Measurements from ENCODE around the gene APOLD1. TPM values are rescaled to one million over a fixed set of nuclear protein-coding genes. Genes with fewer than 3 reads are reported as not detected.
"Not testable (repeated sequence)": the region's sequence is repeated elsewhere in the genome, so short reads cannot be mapped to it uniquely, and the experiment has no call there.

Gene APOLD1
- total RNA-seq, 1 donor from 2014 or later: 5.2 TPM

DNA sequence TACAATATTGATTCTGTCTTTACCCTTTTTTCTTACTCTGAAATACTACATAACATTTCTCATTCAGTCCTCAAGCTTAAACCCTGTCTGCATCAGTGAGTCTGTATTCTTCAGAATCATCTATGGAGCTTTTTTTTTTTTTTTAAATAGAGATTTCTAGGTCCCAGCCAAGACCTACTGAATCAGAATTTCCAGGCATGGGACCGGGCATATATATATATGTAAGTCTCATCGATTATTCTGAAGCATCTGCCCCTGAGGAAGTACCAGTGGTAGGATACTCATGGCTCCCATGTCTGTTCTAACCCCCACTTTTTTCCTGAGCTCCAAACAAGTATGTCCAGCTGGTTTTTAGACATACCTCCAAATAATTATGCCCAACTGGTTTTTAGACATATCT, 33.8 kb downstream of the APOLD1 start:
- Mint-ChIP-seq H3K27ac (ENCODE audit: unreplicated experiment) (no peak overlapping the region), H3K9me3 (ENCODE audit: unreplicated experiment) (no peaks in the 10 kb centered on the region), H3K27me3 (ENCODE audit: unreplicated experiment) (no peaks in the 10 kb centered on the region), H3K4me1 (ENCODE audit: unreplicated experiment) (peaks cover 4% of the 10 kb centered on the region), H3K4me3 (ENCODE audit: unreplicated experiment) (no peak overlapping the region), H3K36me3 (ENCODE audit: low read depth, unreplicated experiment) (peaks cover 24% of the 10 kb centered on the region)
- TF ChIP-seq, protein P1, sequence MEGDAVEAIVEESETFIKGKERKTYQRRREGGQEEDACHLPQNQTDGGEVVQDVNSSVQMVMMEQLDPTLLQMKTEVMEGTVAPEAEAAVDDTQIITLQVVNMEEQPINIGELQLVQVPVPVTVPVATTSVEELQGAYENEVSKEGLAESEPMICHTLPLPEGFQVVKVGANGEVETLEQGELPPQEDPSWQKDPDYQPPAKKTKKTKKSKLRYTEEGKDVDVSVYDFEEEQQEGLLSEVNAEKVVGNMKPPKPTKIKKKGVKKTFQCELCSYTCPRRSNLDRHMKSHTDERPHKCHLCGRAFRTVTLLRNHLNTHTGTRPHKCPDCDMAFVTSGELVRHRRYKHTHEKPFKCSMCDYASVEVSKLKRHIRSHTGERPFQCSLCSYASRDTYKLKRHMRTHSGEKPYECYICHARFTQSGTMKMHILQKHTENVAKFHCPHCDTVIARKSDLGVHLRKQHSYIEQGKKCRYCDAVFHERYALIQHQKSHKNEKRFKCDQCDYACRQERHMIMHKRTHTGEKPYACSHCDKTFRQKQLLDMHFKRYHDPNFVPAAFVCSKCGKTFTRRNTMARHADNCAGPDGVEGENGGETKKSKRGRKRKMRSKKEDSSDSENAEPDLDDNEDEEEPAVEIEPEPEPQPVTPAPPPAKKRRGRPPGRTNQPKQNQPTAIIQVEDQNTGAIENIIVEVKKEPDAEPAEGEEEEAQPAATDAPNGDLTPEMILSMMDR (IDR thresholded peaks at IDR 0.05; ENCODE audit: unreplicated experiment): no peak
- no peak for DNase-seq (ENCODE audit: low spot score)

- H3K4me3 Mint-ChIP-seq (ENCODE audit: unreplicated experiment): no peak overlapping the region
- peaks cover 24% of the 10 kb centered on the region for H3K36me3 Mint-ChIP-seq (ENCODE audit: low read depth, unreplicated experiment)
- no peaks in the 10 kb centered on the region for H3K27me3 Mint-ChIP-seq (ENCODE audit: unreplicated experiment)
- H3K4me1 Mint-ChIP-seq (ENCODE audit: unreplicated experiment): peaks cover 4% of the 10 kb centered on the region
- H3K27ac Mint-ChIP-seq (ENCODE audit: unreplicated experiment): no peak overlapping the region
- no peaks in the 10 kb centered on the region for H3K9me3 Mint-ChIP-seq (ENCODE audit: unreplicated experiment)
- TF ChIP-seq, protein P1 (IDR thresholded peaks at IDR 0.05; ENCODE audit: unreplicated experiment): no peak
- no peak for DNase-seq (ENCODE audit: low spot score)
Measured at GRCh38 chr12:12819752-12820311, 34.4 kb downstream of the APOLD1 start.

GRCh38 chr12:12820376-12820775, 34.9 kb downstream of the APOLD1 start:
- not testable (repeated sequence) for H3K27ac Mint-ChIP-seq (ENCODE audit: unreplicated experiment); H3K4me1 Mint-ChIP-seq (ENCODE audit: unreplicated experiment); H3K4me3 Mint-ChIP-seq (ENCODE audit: unreplicated experiment); H3K27me3 Mint-ChIP-seq (ENCODE audit: unreplicated experiment); DNase-seq (ENCODE audit: low spot score); H3K9me3 Mint-ChIP-seq (ENCODE audit: unreplicated experiment)
- H3K36me3 Mint-ChIP-seq (ENCODE audit: low read depth, unreplicated experiment): peaks cover 27% of the 10 kb centered on the region

DNA sequence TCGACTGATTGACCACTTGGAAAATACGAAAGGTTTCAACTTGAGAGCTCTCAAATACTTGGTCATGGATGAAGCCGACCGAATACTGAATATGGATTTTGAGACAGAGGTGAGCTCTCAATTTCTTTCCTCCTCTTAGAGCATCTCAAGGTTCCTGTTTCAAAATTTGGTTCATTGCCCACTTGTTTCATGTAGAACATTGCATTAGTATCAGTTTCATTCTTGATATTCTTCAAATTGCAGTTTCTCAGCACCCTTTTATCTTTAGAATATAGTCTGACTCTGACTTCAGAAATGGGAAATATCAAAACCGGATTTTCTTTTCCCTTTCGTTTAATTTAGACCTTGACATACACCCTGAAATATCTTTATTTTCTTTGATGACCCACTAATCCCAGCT, 36.5 kb downstream of the APOLD1 start:
- Mint-ChIP-seq H3K36me3 (ENCODE audit: low read depth, unreplicated experiment) (peaks cover 28% of the 10 kb centered on the region), H3K27me3 (ENCODE audit: unreplicated experiment) (no peaks in the 10 kb centered on the region), H3K27ac (ENCODE audit: unreplicated experiment) (no peak overlapping the region), H3K4me1 (ENCODE audit: unreplicated experiment) (no peaks in the 10 kb centered on the region), H3K9me3 (ENCODE audit: unreplicated experiment) (no peaks in the 10 kb centered on the region), H3K4me3 (ENCODE audit: unreplicated experiment) (no peak overlapping the region)
- TF ChIP-seq, protein P1 (IDR thresholded peaks at IDR 0.05; ENCODE audit: unreplicated experiment): no peak
- DNase-seq (ENCODE audit: low spot score): no peak

DNA sequence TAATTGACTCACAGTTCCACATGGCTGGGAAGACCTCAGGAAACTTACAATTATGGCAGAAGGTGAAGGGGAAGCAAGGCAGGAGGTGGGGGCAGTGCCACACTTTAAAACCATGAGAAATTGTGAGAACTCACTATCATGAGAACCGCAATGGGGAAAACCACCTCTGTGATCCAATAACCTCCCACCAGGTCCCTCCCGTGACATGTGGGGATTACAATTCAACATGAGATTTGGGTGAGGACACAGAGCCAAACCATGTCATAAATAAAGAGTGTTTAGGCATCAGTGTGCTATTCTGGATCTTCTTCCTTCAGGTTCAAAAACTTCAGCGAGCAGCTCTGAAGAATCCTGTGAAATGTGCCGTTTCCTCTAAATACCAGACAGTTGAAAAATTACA, 37.4 kb downstream of the APOLD1 start:
- Mint-ChIP-seq H3K36me3 (ENCODE audit: low read depth, unreplicated experiment) (peaks cover 33% of the 10 kb centered on the region), H3K4me1 (ENCODE audit: unreplicated experiment) (no peaks in the 10 kb centered on the region), H3K4me3 (ENCODE audit: unreplicated experiment) (no peak overlapping the region), H3K27ac (ENCODE audit: unreplicated experiment) (no peak overlapping the region), H3K27me3 (ENCODE audit: unreplicated experiment) (no peaks in the 10 kb centered on the region), H3K9me3 (ENCODE audit: unreplicated experiment) (no peaks in the 10 kb centered on the region)
- TF ChIP-seq, protein P1 (IDR thresholded peaks at IDR 0.05; ENCODE audit: unreplicated experiment): no peak
- no peak for DNase-seq (ENCODE audit: low spot score)

Data from endothelial cell (in vitro differentiated cells).